ENCODE data around the gene C20orf204. TPM values are rescaled to one million over a fixed set of nuclear protein-coding genes. Genes with fewer than 3 reads are reported as not detected.
A peak's percentile ranks its signal among the peaks of the same experiment; 100 is the strongest.

The C20orf204 gene
- total and polyA plus RNA-seq, 10 of the 15 experiments (the other 5 are each of a cell fraction or from before 2014, with no cell fraction given): 0.24 to 56.0 (median 12.4) TPM

- TF ChIP-seq CHD2 (IDR thresholded peaks at IDR 0.05; ENCODE audit: borderline replicate concordance, low read depth, low read length) (0 out of 2 replicates have a peak, but pooled peaks have one; percentile 28), ZNF24 (IDR thresholded peaks at IDR 0.05) (peak; percentile 16; the same call in 1 of the 2 replicates), SUPT20H (IDR thresholded peaks at IDR 0.05; ENCODE audit: borderline replicate concordance, control insufficient read depth, low read depth, low read length) (no peak), JUND (IDR thresholded peaks at IDR 0.05; ENCODE audit: low read depth, low read length) (no peak), PML (IDR thresholded peaks at IDR 0.05; ENCODE audit: low read length) (no peak), BHLHE40 (IDR thresholded peaks at IDR 0.05; ENCODE audit: borderline replicate concordance in 1 of 2, low read depth in 2 of 2, low read length in 1 of 2) (peak in 1 of 2 experiments; percentile 45; a peak in 1 of 4 replicates), SUZ12 (IDR thresholded peaks at IDR 0.05; ENCODE audit: unreplicated experiment) (no peak), NKRF (conservative IDR thresholded peaks at IDR 0.05) (peak; percentile 51; the same call in 1 of the 2 replicates), TCF3 (IDR thresholded peaks at IDR 0.05; ENCODE audit: borderline replicate concordance, insufficient read depth, low read depth, low read length) (0 out of 2 replicates have a peak, but pooled peaks have one; percentile 24), MAX (IDR thresholded peaks at IDR 0.05; ENCODE audit: low read depth, low read length) (no peak; the same call in 1 of the 2 replicates), HDAC2 (IDR thresholded peaks at IDR 0.05) (no peak), ZBTB11 (CRISPR knock-in tag; IDR thresholded peaks at IDR 0.05) (no peak), RAD21 (IDR thresholded peaks at IDR 0.05; ENCODE audit: insufficient read depth, low read depth, low read length) (no peak), DPF2 (IDR thresholded peaks at IDR 0.05) (peak; percentile 87), TAF1 (IDR thresholded peaks at IDR 0.05; ENCODE audit: borderline replicate concordance, low read depth, low read length) (0 out of 2 replicates have a peak, but pooled peaks have one; percentile 10), EED (IDR thresholded peaks at IDR 0.05; ENCODE audit: low read depth) (peak; percentile 58; the same call in 1 of the 2 replicates), RBBP5 (conservative IDR thresholded peaks at IDR 0.05) (no peak)
- TF ChIP-seq, protein P1, sequence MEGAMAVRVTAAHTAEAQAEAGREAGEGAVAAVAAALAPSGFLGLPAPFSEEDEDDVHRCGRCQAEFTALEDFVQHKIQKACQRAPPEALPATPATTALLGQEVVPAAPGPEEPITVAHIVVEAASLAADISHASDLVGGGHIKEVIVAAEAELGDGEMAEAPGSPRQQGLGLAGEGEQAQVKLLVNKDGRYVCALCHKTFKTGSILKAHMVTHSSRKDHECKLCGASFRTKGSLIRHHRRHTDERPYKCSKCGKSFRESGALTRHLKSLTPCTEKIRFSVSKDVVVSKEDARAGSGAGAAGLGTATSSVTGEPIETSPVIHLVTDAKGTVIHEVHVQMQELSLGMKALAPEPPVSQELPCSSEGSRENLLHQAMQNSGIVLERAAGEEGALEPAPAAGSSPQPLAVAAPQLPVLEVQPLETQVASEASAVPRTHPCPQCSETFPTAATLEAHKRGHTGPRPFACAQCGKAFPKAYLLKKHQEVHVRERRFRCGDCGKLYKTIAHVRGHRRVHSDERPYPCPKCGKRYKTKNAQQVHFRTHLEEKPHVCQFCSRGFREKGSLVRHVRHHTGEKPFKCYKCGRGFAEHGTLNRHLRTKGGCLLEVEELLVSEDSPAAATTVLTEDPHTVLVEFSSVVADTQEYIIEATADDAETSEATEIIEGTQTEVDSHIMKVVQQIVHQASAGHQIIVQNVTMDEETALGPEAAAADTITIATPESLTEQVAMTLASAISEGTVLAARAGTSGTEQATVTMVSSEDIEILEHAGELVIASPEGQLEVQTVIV (IDR thresholded peaks at IDR 0.05; ENCODE audit: borderline replicate concordance, partially characterized antibody): peak; percentile 18
Observed at GRCh38 chr20:64042054-64042781, 6.2 kb downstream of the C20orf204 start (continued).

All from GM12878 (cell line).